ENCODE results near the gene MAPRE2. TPM values are rescaled to one million over a fixed set of nuclear protein-coding genes. Genes with fewer than 3 reads are reported as not detected.

Gene MAPRE2
- total RNA-seq, 2 experiments from 2014 or later, result 70.1 to 74.0 TPM

DNA sequence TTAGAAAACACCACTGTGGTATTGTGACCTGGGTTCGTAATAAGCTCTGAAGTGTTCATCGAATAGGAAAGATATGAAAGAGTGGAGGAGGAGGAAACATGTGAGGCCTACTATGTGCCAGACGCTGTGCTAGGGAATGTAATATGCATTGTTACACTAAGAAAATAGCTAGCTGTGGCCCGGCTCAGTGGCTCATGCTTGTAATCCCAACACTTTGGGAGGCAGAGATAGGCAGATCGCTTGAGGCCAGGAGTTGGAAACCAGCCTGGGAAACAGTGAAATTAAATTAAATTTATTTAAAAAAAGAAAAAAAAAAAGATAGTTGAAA lies 150.4 kb downstream of the MAPRE2 start:
- no peak for DNase-seq
- H3K27ac Mint-ChIP-seq, result no peak overlapping the region
- H3K4me1 Mint-ChIP-seq, result peaks cover 5% of the 10 kb centered on the region
- H3K9me3 Mint-ChIP-seq, result no peaks in the 10 kb centered on the region
- no peaks in the 10 kb centered on the region for H3K27me3 Mint-ChIP-seq
- no peaks in the 10 kb centered on the region for H3K36me3 Mint-ChIP-seq
- no peak overlapping the region for H3K4me3 Mint-ChIP-seq

DNA sequence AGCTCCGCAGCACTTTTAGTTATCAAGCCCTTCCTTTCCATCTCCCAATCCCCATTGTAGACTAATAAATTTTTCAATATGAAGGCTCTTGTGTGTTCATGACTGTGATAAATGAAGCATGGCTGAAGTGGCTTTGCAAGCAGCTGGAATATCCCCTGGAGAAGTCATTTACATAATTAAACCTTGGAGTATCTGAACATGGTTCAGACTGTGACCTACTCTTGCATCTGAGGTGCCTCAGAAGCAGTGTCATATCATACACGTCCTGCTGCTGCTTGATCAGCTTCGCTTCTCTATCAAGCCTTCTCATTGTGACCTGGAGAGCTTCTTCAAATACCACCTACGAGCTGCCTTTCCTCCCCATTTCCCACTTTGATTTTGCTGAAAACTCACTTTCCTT lies 151.2 kb downstream of the MAPRE2 start:
- Mint-ChIP-seq H3K4me3 (no peak overlapping the region), H3K27ac (no peak overlapping the region), H3K36me3 (no peaks in the 10 kb centered on the region), H3K4me1 (peaks cover 5% of the 10 kb centered on the region), H3K9me3 (no peaks in the 10 kb centered on the region), H3K27me3 (no peaks in the 10 kb centered on the region)
- no peak for DNase-seq

Other genes starting within 250 kb of the MAPRE2 start
- 10 to 100 TPM; 12.6 to 13.2 TPM for gene ZNF397, start 199.6 kb downstream of the MAPRE2 start, total RNA-seq
- gene ZSCAN30, start 248.8 kb downstream of the MAPRE2 start, total RNA-seq, result 10 to 100 TPM; 11.9 to 12.0 TPM

Data from activated naive CD8-positive, alpha-beta T cell treated with anti-CD3 and anti-CD28 coated beads for 36 hours (primary cell).